Osteocyte (in vitro differentiated cells): ENCODE data around the gene KIF23. TPM values are rescaled to one million over a fixed set of nuclear protein-coding genes. Genes with fewer than 3 reads are reported as not detected.

ENCODE experiments used
- DNase-seq: peaks from one replicate; pipeline ENCODE4 v3.0.0; 2021; ENCODE audit warnings: mixed read lengths; ENCODE audit not compliant: unreplicated experiment; ENCODE audit errors: extremely low spot score
- H3K27ac Mint-ChIP-seq: one replicate; pipeline ENCODE4 v1.8.0; 2021; ENCODE audit warnings: mild to moderate bottlenecking, mixed read lengths; ENCODE audit not compliant: unreplicated experiment
- H3K27me3 Mint-ChIP-seq: one replicate; pipeline ENCODE4 v1.8.0; 2021; ENCODE audit warnings: mixed read lengths; ENCODE audit not compliant: unreplicated experiment
- H3K36me3 Mint-ChIP-seq: one replicate; pipeline ENCODE4 v1.8.0; 2021; ENCODE audit warnings: mixed read lengths; ENCODE audit not compliant: unreplicated experiment
- H3K4me1 Mint-ChIP-seq: one replicate; pipeline ENCODE4 v1.8.0; 2021; ENCODE audit warnings: mixed read lengths; ENCODE audit not compliant: unreplicated experiment
- H3K4me3 Mint-ChIP-seq: one replicate; pipeline ENCODE4 v1.8.0; 2021; ENCODE audit warnings: mild to moderate bottlenecking, moderate library complexity, mixed read lengths; ENCODE audit not compliant: unreplicated experiment
- H3K9me3 Mint-ChIP-seq: one replicate; pipeline ENCODE4 v1.8.0; 2021; ENCODE audit warnings: mixed read lengths; ENCODE audit not compliant: unreplicated experiment
- total RNA-seq: library from RNA; stranded (reverse); gene quantifications from 2 replicates; pipeline ENCODE4 v1.2.1, GENCODE V29; 2021
- TF ChIP-seq, protein P1 (sequence below): fragments of 200-600 bp; sonication (generic); IDR thresholded peaks from 2 replicates; pipeline ENCODE4 v1.5.0; 2021; ENCODE audit warnings: antibody characterized with exemption, mild to moderate bottlenecking, moderate library complexity

The KIF23 gene
- total RNA-seq, 1 donor from 2014 or later = 14.0 TPM

DNA sequence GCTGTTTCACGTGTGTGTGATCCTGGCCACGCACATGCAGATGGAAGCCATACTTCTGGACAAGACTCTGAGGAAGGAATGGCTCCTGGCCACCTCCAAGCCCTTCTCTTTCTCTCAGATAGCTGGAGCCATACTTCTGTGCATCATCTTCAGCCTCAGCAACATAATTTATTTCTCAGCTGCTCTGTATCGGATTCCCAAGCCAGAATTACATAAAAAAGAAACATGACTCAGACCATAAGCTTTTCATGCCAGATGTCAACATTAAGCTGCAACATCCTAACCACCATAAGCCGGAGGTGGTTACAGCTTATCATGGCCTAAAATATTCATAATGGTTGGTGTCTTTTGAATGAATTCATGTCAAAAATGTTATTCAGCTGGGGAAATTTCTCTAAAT lies 10.6 kb upstream of the KIF23 start:
- H3K4me1 Mint-ChIP-seq = peaks cover 18% of the 10 kb centered on the region
- peak overlapping the region; percentile 59 for H3K27ac Mint-ChIP-seq
- no peak for DNase-seq

DNA sequence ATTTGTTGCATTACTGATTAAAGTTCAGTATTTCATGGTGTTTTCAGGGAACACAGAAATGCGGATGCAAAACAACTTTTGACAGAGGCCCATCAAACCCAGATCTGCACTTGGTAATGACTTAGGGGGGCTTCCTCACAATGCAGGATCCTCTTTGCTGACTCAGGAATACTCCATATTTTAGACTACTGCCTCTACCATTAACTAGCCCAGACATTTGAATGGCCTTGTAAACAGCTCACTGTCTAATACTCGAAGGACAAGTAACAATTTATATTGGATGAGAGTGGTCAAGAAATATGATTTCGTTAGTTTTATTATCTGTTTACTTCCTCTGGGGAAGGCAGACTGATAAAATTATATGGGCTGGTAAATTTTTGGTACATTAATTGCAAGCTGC lies 9.0 kb upstream of the KIF23 start:
- DNase-seq = no peak
- no peak overlapping the region for H3K4me3 Mint-ChIP-seq
- no peaks in the 10 kb centered on the region for H3K27me3 Mint-ChIP-seq
- H3K27ac Mint-ChIP-seq = no peak overlapping the region
- H3K9me3 Mint-ChIP-seq = no peaks in the 10 kb centered on the region
- H3K36me3 Mint-ChIP-seq = no peaks in the 10 kb centered on the region
- peaks cover 18% of the 10 kb centered on the region for H3K4me1 Mint-ChIP-seq
- TF ChIP-seq, protein P1, sequence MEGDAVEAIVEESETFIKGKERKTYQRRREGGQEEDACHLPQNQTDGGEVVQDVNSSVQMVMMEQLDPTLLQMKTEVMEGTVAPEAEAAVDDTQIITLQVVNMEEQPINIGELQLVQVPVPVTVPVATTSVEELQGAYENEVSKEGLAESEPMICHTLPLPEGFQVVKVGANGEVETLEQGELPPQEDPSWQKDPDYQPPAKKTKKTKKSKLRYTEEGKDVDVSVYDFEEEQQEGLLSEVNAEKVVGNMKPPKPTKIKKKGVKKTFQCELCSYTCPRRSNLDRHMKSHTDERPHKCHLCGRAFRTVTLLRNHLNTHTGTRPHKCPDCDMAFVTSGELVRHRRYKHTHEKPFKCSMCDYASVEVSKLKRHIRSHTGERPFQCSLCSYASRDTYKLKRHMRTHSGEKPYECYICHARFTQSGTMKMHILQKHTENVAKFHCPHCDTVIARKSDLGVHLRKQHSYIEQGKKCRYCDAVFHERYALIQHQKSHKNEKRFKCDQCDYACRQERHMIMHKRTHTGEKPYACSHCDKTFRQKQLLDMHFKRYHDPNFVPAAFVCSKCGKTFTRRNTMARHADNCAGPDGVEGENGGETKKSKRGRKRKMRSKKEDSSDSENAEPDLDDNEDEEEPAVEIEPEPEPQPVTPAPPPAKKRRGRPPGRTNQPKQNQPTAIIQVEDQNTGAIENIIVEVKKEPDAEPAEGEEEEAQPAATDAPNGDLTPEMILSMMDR = no peak

More for the DNA sequence above, 10.6 kb upstream of the KIF23 start:
- no peak overlapping the region for H3K4me3 Mint-ChIP-seq
- H3K36me3 Mint-ChIP-seq = no peaks in the 10 kb centered on the region
- H3K27me3 Mint-ChIP-seq = no peaks in the 10 kb centered on the region
- H3K9me3 Mint-ChIP-seq = no peaks in the 10 kb centered on the region
- TF ChIP-seq, protein P1 = no peak

DNA sequence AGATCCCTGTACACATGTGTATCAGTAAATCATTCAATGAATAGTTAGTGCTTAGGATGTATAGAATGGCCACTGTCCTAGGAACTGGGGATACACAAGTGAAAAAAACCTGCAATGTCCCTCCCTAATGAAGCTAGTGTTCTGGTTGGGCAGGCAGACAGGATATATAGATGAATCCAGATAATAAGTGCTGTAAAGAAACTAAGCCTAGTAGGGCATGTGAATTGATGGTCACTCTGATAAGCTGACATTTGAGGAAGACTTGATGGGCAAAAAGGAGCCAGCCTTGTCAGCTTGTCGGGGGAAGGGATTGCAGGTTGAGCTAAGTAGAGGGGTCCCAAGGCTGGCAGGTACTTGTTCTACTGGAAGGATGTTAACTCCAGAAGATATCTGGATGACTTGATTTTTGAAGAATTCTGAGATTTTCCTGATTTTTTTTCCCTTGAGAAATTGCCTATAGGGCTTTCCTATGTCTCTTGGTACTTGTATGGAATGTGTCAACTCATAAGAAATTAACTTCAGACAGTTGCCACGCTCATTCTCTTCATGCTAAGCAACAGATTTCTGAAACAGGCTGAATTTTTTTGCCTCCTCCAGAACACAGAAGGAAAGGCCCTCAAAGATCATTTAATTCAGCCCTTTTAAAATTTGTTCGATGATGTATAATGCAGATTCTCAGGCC lies 6.3 kb upstream of the KIF23 start:
- TF ChIP-seq, protein P1 = no peak

DNA sequence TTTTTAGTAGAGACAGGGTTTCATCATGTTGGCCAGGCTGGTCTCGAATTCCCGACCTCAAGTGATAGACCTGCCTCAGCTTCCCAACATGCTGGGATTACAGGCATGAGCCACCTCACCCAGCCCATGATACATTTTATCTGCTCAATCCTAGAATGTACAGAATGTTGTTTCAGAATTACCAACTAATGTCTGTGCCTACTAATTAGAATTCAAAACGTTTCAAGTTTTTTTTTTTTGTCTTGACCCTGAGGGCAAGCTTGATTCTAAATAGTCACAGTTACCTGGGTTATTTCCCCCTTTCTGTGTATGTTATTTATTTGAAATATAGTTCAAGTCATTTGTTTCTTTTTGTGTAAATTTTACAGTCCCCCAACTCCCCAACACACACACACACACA lies 5.3 kb upstream of the KIF23 start:
- Mint-ChIP-seq H3K4me1 (peaks cover 28% of the 10 kb centered on the region), H3K27ac (no peak overlapping the region), H3K27me3 (no peaks in the 10 kb centered on the region), H3K9me3 (no peaks in the 10 kb centered on the region), H3K36me3 (no peaks in the 10 kb centered on the region), H3K4me3 (no peak overlapping the region)
- TF ChIP-seq, protein P1 = no peak
- DNase-seq = no peak

More for the DNA sequence above, 6.3 kb upstream of the KIF23 start:
- DNase-seq = no peak
- Mint-ChIP-seq H3K36me3 (no peaks in the 10 kb centered on the region), H3K4me1 (peaks cover 28% of the 10 kb centered on the region), H3K27ac (no peak overlapping the region), H3K9me3 (no peaks in the 10 kb centered on the region), H3K4me3 (no peak overlapping the region), H3K27me3 (no peaks in the 10 kb centered on the region)

DNA sequence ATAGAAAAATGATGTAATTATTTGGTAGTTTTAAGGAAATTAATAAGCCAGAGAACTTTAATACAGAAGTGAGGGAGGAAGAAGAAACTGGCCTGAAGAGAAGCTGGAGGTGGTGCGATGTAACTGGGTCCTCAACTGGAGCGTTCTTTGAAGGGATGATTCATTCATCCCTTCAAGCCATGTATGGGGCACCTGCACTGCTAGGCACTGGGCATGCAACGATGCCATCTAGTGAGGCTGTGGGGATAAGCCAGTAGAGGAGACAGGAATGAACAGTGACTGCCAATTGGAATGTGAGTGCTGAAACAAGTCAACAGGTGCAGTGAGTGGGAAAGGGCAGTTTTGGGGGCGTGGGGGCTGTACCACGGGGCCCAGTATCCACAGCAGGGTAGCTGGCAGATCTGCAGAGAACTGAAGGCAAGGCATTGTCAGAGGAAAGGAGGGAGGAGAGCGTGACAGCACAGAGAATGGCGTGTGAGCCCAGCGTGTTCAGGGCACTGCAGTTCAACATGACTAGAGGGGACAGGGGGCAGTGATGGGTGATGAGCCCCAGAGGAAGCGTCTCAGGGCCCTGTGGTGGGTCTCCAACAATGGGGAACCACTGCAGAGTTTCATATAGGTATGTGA lies 3.8 kb upstream of the KIF23 start:
- H3K27me3 Mint-ChIP-seq = no peaks in the 10 kb centered on the region
- H3K4me3 Mint-ChIP-seq = no peak overlapping the region
- DNase-seq = no peak
- TF ChIP-seq, protein P1 = peak; percentile 65
- H3K27ac Mint-ChIP-seq = no peak overlapping the region
- no peaks in the 10 kb centered on the region for H3K36me3 Mint-ChIP-seq
- H3K9me3 Mint-ChIP-seq = no peaks in the 10 kb centered on the region
- peaks cover 30% of the 10 kb centered on the region for H3K4me1 Mint-ChIP-seq
